GM18909 (cell line): ENCODE measurements around the gene OSBPL10.

Experiments used
- ATAC-seq: cut with Tn5 transposase; IDR thresholded peaks from one replicate; pipeline ENCODE4 v1.9.1; 2021; ENCODE audit warnings: mild to moderate bottlenecking; ENCODE audit not compliant: unreplicated experiment, poor library complexity

Gene OSBPL10

GRCh38 chr3:31645256-31645655 is 335.8 kb downstream of the OSBPL10 start:
- ATAC-seq, result no peak

GRCh38 chr3:31639828-31640227 is 341.2 kb downstream of the OSBPL10 start:
- ATAC-seq, result no peak

- no peak for ATAC-seq
Measured at GRCh38 chr3:31636694-31637442, 344.2 kb downstream of the OSBPL10 start.

DNA sequence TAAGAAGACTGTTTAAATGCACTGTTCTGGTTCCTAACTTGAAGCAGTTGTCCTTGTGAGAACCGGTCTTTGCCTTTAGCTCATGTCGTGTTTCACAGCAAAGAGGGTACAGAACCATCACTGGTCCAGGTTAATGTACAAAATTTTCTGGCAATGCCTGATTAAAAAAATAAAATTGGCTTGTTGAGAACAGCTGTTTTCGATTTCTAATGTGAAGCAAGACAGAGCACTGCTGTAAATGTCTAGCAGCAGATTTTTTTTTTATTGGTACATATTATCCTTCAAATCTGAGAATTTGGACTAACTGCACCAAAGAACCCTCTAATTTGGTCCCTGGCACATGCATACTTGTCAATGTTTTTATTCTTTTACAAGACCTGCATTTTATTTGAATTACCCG is 345.0 kb downstream of the OSBPL10 start:
- no peak for ATAC-seq

DNA sequence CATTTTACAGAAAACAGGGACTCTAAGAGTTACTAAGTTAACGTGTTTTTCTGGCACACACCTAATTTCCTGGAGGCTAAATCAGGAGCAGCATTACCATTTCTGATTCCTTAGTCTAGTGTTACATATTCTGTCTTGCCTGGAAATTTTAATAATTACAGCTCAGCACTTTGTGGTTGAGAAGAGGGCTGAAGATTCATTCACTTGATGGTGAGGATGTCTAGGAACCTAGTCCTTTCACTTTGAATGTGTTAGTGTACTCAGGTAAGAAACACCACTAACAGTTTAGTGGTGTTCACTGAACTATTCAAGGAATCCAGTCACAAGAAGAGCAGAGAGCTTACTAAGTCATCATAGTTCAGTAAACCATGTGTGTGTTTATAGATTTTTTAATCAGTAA is 345.5 kb downstream of the OSBPL10 start:
- peak; percentile 48 for ATAC-seq

GRCh38 chr3:31634476-31634875 is 346.6 kb downstream of the OSBPL10 start:
- no peak for ATAC-seq

DNA sequence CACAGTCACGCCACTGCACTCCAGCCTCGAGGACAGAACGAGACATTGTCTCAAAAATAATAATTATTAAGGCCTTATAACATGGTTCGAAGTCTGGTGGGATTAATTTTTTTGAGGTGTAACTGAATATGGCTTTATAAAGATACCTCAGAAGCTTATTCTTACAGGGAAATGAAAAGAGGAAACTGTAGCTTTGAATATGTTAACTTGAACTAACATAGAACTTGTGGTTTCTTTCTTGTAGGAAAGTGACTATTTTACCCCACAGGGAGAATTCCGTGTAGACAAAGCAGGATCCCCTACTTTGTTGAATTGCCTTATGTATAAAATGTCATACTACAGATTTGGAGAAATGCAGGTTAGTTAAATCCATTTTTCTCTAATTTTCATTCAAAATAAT is 352.0 kb downstream of the OSBPL10 start:
- no peak for ATAC-seq

DNA sequence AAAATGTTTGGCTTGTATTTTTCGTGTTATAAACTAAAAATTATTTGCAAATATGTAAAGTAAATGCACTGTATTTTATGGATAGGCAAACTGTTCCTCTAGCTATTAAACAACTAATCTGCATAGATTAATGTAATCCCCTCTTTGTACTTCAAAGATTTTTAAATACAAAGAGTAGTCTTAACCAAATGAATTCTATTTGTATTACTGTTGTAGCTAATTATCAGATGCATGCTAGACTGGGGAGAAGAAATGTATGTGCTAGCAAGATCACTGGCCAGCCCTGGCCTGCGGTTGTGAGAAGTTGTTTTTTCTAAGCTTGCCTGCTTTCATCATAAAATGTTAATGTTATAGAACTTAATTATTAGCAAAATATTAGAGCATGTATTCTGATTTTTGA is 355.7 kb downstream of the OSBPL10 start:
- ATAC-seq, result no peak

DNA sequence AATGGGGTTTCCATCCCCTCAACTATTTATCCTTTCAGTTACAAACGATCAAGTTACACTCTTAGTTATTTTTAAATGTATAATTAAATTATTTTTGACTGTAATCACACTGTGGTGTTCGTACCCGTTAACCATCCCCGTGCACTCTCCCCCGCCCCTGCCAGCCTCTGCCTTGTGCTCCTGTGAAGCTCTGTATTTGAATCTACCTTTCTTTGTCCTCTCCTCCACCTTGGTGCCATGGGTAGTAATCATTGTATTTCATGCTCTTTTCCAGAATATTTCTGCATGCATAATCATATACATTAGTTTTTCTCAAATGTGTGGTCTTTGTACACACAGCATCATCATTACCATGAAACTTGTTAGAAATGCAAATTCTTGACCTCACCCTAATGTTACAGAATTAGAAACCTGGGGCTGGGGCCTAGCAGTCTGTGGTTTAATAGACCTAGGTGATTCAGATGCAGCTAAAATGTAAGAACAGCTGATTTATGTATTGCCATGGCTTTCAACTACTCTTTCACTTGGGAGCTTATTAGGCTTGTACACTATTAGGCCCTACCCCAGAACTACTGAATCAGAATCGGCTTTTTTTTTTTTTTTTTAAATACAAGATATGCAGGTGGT is 356.9 kb downstream of the OSBPL10 start:
- ATAC-seq, result peak; percentile 34

GRCh38 chr3:31622636-31623288 is 358.3 kb downstream of the OSBPL10 start:
- peak; percentile 71 for ATAC-seq

- ATAC-seq, result no peak
Measured at GRCh38 chr3:31621314-31621713, 359.7 kb downstream of the OSBPL10 start.

DNA sequence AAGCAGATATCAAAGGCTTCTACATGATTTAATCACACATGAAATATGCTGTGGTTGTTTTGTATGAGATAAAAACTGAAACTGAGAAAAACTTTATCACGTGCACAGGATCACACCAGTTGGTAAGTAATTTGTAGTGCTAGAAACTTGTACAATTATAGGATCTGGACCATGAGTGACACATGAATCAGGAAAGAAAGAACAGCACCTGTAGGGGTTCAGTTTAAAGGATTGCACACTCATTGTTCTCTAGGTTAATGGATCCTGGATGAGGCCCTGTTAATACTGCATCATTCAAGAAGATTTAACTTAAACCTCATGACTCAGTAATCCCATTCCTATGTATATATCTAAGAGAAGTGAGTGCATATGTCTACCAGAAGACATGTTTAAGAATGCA is 360.4 kb downstream of the OSBPL10 start:
- no peak for ATAC-seq

- no peak for ATAC-seq
Measured at GRCh38 chr3:31616711-31617110, 364.4 kb downstream of the OSBPL10 start.

- no peak for ATAC-seq
Measured at GRCh38 chr3:31615071-31615875, 365.8 kb downstream of the OSBPL10 start.

GRCh38 chr3:31614162-31614921 is 366.7 kb downstream of the OSBPL10 start:
- no peak for ATAC-seq

DNA sequence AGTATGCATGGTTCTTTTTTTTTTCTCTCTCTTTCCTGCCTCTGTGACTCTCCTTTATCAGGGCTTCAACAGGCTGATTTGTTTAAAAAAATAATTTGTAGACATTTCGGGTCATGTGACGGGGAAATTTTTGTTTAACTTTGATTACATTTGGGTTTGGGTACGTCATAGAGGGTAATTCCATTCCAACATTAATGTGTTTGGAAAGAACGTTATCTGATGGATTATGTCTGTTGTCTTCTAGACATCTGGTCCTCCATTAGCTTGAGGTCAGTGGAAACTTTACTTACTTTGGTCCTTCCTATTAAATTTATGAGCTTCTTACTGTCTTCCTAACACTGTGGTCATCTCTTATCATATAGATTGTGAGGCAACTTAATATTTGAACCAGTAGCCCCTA is 367.4 kb downstream of the OSBPL10 start:
- ATAC-seq, result no peak

DNA sequence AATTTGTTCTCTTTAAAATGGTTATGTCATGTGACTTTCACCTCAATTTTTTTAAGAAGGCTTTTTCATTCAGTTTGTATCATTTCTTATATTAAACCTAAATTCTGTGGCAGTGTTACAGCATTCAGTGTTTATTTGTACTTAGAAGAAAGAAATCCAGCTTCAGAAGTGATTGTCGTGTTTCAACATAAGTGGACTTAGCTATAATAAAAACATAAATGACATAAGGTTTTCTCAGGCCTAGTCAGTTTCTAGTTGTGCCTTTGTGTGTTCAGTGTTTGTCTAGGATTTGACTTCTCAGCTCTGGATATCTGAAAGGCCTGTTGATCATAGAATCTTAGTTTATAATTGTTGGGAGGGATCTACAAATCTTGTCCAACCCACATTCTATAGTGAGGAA is 367.9 kb downstream of the OSBPL10 start:
- ATAC-seq, result no peak
